Skin of body (tissue), 2 donors: ENCODE results near the gene SRGAP2B. TPM values are rescaled to one million over a fixed set of nuclear protein-coding genes. Genes with fewer than 3 reads are reported as not detected.
"Not testable (repeated sequence)": the region's sequence is repeated elsewhere in the genome, so short reads cannot be mapped to it uniquely, and the experiment has no call there.

Source experiments
- DNase-seq: peaks from one replicate; lab custom pipeline; 2025; lab: John Stamatoyannopoulos, UW
- total RNA-seq: library from RNA; depleted of rRNA; stranded (reverse); fragments of >200 nt; gene quantifications from one replicate; pipeline ENCODE4 v1.2.3, GENCODE V29; 2014

The SRGAP2B gene
- total RNA-seq, result 23.8 TPM

GRCh38 chr1:145095284-145096057, at the start of gene SRGAP2B, which contains the start of gene FAM72D:
Gene SRGAP2B (minus strand): TSS chr1:145095328. CDS start chr1:145092901, 2,427 bp downstream.
Gene FAM72D (plus strand): TSS chr1:145095974. CDS start chr1:145096848, 874 bp downstream.
- DNase-seq, result not testable (repeated sequence)

- not testable (repeated sequence) for DNase-seq
Measured at GRCh38 chr1:145144264-145144913, 49.3 kb upstream of the SRGAP2B start.

GRCh38 chr1:145140549-145140948, 45.4 kb upstream of the SRGAP2B start:
- not testable (repeated sequence) for DNase-seq

GRCh38 chr1:145134476-145134875, 39.3 kb upstream of the SRGAP2B start:
- not testable (repeated sequence) for DNase-seq

GRCh38 chr1:145128697-145129469, 33.8 kb upstream of the SRGAP2B start:
- DNase-seq, result not testable (repeated sequence)

GRCh38 chr1:145127144-145127543, 32.0 kb upstream of the SRGAP2B start:
- not testable (repeated sequence) for DNase-seq

- not testable (repeated sequence) for DNase-seq
Measured at GRCh38 chr1:145125112-145125511, 30.0 kb upstream of the SRGAP2B start.

GRCh38 chr1:145123992-145124641, 29.0 kb upstream of the SRGAP2B start:
- not testable (repeated sequence) for DNase-seq

- not testable (repeated sequence) for DNase-seq
Measured at GRCh38 chr1:145123062-145123395, 27.9 kb upstream of the SRGAP2B start.

- not testable (repeated sequence) for DNase-seq
Measured at GRCh38 chr1:145122344-145123061, 27.4 kb upstream of the SRGAP2B start.

- DNase-seq, result not testable (repeated sequence)
Measured at GRCh38 chr1:145119842-145120241, 24.7 kb upstream of the SRGAP2B start.

GRCh38 chr1:145115587-145116493, 20.7 kb upstream of the SRGAP2B start:
- DNase-seq, result not testable (repeated sequence)

GRCh38 chr1:145114560-145115057, 19.5 kb upstream of the SRGAP2B start:
- DNase-seq, result not testable (repeated sequence)

- DNase-seq, result not testable (repeated sequence)
Measured at GRCh38 chr1:145112703-145113102, 17.6 kb upstream of the SRGAP2B start.

GRCh38 chr1:145111674-145112073, 16.5 kb upstream of the SRGAP2B start:
- not testable (repeated sequence) for DNase-seq

- DNase-seq, result not testable (repeated sequence)
Measured at GRCh38 chr1:145103294-145103693, 8.2 kb upstream of the SRGAP2B start.

GRCh38 chr1:145101725-145102124, 6.6 kb upstream of the SRGAP2B start:
- not testable (repeated sequence) for DNase-seq

- DNase-seq, result not testable (repeated sequence)
Measured at GRCh38 chr1:145094655-145095211, 395 bp downstream of the SRGAP2B start.
